ENCODE measurements around the gene SLC5A5.
A peak's percentile ranks its signal among the peaks of the same experiment; 100 is the strongest.
"Not testable (repeated sequence)": the region's sequence is repeated elsewhere in the genome, so short reads cannot be mapped to it uniquely, and the experiment has no call there.

Gene SLC5A5

GRCh38 chr19:17919122-17919521 is 47.4 kb downstream of the SLC5A5 start:
- not testable (repeated sequence) for DNase-seq (ENCODE audit: low read depth)

DNA sequence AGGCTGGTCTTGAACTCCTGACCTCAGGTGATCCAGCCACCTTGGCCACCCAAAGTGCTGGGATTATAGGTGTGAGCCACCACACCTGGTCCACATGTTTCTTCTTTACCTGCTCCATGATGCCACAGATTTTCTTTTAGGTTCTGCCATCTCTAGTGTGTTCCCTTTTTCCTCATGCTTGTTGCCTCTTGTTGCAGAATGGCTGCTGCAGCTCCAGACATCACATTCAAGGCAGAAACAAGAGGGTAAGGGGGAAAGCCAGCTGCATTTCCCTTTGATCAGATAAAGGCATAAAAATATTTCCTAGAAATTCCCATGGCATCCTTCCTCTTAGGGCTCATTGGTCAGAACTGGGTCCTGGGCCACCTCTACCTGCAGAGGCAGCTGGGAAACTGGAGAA is 48.8 kb downstream of the SLC5A5 start:
- no peak for DNase-seq (ENCODE audit: low read depth)

GRCh38 chr19:17922138-17922537 is 50.4 kb downstream of the SLC5A5 start:
- no peak for DNase-seq (ENCODE audit: low read depth)

- DNase-seq (ENCODE audit: low read depth), result no peak
These were observed 54.3 kb downstream of the SLC5A5 start for GRCh38 chr19:17926044-17926443.

DNA sequence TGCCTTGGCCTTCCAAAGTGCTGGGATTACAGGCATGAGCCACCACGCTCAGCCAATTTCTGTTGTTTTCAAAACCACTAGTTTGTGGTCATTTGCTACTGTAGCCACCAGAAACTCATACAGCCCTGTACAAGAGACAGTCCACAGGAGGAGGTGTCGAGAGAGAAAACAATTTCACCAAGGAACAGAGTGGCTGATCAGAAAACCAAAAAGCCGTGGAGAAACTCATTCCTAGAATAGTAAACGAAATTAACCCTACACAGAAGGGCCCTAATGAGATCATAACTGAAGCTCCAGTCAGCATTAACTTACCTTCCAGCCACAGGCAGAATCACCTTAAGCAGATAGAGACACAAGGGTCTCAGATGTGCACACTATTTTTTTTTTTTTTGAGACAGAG is 57.3 kb downstream of the SLC5A5 start:
- no peak for DNase-seq (ENCODE audit: low read depth)

DNA sequence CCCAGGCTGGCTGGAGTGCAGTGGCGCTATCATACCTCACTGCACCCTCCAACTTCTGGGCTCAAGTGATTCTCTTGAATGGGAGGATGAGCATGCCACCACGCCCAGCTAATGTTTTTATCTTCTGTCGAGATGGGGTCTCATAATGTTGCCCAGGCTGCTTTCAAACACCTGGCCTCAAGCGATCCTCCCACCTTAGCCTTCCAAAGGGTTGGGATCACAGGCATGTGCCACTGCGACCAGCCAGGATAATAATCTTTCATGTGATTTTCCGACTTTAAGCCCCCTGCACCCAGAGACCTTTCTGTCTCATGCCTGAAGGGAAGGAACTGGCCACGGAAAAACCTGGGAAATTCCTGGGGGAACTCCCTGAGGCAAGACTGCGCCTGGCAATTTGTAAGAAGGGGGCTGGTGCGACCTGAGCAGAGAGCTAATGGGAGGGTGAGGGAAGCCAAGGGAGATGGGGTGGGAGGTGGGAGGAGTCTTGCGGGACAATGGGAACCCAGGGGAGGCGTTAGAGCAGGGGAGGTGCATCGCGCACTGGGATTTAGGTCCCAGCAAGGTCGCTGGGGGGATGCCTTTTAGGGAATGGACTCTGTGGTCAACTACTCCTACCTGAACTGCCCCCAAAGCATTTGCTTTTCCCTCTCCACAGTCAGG is 59.9 kb downstream of the SLC5A5 start:
- DNase-seq (ENCODE audit: low read depth), result no peak

GRCh38 chr19:17932485-17933338 is 61.0 kb downstream of the SLC5A5 start, which contains the start of gene CCDC124:
Gene CCDC124, plus strand, starts transcription at chr19:17933015. Its CDS starts 3,406 bp downstream, at chr19:17936421.
- peak; percentile 88 for DNase-seq (ENCODE audit: low read depth)

DNA sequence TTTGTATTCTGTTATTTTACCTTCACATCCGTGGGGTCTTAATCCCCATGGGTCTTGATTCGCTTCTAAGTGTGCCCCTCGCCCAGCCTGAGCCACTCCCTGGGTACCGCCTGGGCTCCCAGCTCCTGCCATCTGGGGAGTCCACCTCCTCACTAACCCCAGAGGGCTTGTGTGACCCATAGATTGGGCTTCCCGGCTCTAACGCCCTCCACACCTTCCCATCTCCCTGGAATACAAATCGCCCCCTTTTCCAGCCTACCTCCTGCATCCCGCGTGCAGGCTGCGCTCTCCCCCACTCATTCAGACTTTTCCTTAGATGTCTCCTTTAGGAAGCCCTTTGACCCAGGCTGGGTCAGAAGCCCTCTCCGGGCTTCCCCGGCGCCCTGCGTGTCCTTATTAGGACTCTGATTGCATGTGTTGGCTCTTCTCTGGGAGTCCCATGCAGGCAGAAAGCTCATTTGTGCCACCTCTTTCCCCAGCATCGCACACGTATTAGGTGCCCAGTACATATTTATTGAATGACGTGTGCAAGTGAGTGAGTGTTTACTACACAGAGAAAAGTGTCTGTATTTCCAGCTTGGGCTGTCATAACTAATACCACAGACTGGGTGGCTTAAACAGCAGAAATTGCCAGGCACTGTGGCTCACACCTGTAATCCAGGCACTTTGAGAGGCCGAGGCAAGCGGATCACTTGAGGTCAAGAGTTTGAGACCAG is 61.8 kb downstream of the SLC5A5 start:
- no peak for DNase-seq (ENCODE audit: low read depth)

- DNase-seq (ENCODE audit: low read depth), result no peak
These were observed 64.6 kb downstream of the SLC5A5 start for GRCh38 chr19:17936379-17936778.

GRCh38 chr19:17937371-17937900 is 65.7 kb downstream of the SLC5A5 start:
- no peak for DNase-seq (ENCODE audit: low read depth)

DNA sequence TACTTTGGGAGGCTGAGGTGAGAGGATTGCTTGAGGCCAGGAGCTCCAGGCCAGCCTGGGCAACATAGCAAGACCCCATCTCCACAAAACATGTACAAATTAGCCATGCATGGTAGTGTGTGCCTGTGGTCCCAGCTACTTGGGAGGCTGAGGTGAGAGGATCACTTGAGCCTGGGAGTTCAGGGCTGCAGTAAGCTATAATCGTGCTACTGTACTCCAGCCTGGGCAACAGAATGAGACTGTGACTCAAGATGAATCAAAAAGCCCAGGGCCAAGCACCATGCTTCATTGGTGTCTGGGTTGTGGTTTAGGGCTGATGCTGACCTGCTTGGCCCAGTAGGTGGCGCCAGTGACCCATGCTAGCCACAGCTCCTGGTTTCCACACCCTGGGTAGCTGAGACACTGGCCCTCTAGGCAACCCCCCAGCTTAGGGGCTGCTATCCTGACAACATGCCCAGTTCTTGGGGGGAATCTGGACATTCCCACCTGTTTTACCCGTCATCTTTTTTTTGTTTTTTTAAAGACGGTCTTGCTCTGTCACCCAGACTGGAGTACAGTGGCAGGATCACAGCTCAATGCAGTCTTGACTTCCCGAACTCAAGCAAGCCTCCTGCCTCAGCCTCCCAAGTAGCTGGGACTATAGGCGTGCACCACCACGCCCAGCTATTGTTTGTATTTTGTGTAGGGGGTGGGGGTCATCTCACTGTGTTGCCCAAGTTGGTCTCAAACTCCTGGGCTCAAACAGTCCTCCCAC is 66.5 kb downstream of the SLC5A5 start:
- DNase-seq (ENCODE audit: low read depth), result peak; percentile 73

DNA sequence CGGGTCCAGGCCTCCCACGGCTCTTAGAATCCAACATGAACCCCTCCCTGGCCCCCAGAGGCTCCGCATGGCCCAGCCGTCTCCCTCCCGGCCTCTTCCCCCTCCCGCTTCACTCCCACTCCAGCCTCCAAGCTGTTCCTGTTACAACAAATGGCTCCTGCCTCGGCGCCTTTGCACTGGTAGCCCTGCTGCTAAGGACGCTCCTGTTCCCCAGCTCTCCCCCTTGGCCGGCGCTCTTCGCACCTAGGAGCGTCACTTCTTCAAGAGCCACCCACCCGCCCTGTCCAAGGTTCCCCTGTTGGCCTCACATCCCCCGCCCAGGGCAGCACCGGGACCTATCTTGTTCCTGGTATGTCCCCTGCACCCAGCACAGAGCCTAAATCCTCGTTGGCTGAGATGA is 70.4 kb downstream of the SLC5A5 start:
- no peak for DNase-seq (ENCODE audit: low read depth)

- no peak for DNase-seq (ENCODE audit: low read depth)
These were observed 71.0 kb downstream of the SLC5A5 start for GRCh38 chr19:17942582-17943273.

DNA sequence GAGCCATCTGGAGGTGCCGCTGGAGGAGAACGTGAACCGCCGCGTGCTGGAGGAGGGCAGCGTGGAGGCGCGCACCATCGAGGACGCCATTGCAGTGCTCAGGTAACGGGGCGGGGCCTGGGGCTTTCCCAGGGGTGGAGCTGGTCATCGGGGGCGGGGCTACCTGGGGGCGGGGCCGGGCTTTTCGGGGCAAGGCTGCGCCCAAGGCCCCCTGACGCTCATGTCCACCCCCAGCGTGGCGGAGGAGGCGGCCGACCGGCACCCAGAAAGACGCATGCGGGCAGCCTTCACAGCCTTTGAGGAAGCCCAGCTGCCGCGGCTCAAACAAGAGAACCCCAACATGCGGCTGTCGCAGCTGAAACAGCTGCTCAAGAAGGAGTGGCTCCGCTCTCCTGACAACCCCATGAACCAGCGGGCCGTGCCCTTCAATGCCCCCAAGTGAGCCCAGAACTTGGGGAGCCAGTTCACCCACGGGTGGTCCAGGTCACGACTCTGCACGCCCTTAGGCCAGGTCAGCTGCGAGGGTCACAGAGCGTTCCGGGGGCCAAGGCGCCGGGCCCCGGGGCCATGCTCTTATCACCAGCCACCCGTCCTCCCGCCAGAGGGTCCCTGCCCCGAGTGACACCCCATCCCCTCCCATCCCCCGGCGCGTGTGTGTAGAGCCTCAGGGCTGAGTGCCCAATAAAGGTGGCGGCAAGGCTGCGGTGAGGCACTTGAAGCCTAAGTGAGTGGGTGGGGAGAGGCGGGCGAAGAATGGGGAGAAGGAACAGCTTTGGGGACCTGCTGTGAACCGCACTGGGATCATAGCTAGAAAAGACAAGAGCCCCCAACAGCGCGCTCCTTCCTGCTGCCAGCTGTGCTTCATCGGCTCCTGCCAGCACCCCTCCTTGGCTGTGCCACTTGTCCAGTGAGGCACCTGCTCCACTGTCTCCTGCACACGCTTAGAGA is 71.8 kb downstream of the SLC5A5 start:
- DNase-seq (ENCODE audit: low read depth), result no peak

DNA sequence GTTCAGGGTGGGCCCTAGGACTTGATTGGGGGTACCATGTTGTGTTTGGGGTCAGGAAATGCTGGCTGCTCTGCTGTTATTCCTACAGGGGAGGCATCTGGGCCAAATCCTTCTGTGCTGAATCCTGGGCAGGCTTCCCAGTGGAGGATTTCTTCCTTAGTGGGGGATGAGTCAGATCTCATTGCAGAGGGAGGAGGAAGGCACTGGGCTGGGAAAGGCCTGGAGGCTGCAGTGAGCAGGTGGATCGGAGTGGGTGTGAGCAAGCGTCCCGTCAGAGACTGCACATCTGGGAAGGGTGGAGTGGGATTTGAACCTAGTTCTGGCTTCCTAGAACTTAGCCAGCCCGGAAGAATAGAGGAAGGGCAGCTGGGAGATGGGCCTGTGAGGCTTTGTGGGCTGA is 72.6 kb downstream of the SLC5A5 start:
- DNase-seq (ENCODE audit: low read depth), result no peak

Data from activated T-helper 9 cell treated with anti-CD3 and anti-CD28 coated beads, Interleukin-2, amount 50 U/mL, for 16 hours (primary cell).